Lower leg skin (tissue), 4 donors: Measurements from ENCODE around the gene NMB. TPM values are rescaled to one million over a fixed set of nuclear protein-coding genes. Genes with fewer than 3 reads are reported as not detected.
A peak's percentile ranks its signal among the peaks of the same experiment; 100 is the strongest.
"Not testable (repeated sequence)": the region's sequence is repeated elsewhere in the genome, so short reads cannot be mapped to it uniquely, and the experiment has no call there.

Experiments
- DNase-seq, 2 donors: peaks; one replicate each; pipeline ENCODE4 v3.0.0-alpha.2; 2019; ENCODE audit warnings: low spot score in 2 of 2
- H3K4me3 ChIP-seq: fragments of 200-600 bp; sonication (generic); 2 replicates; pipeline ENCODE4 v1.5.1; 2017; ENCODE audit warnings: mild to moderate bottlenecking, low read depth; ENCODE audit not compliant: poor library complexity, severe bottlenecking
- CTCF ChIP-seq, 3 donors: fragments of 450-650 bp; IDR thresholded peaks; one replicate each; pipeline ENCODE4 v1.5.1; 2016; ENCODE audit warnings: antibody characterized with exemption in 3 of 3, mild to moderate bottlenecking in 3 of 3, moderate library complexity in 2 of 3
- POLR2A ChIP-seq, 2 donors: fragments of 450-650 bp; IDR thresholded peaks; one replicate each; pipeline ENCODE4 v1.6.1; 2016 to 2017; ENCODE audit warnings: antibody characterized with exemption in 2 of 2, mild to moderate bottlenecking in 1 of 2, moderate library complexity in 1 of 2
- WGBS, 2 donors: methylation state at CpG; one replicate each; pipeline ENCODE4 v1.1.5; 2018; 5-methylcytosine and 5-hydroxymethylcytosine counted together
- intact Hi-C: fragments of 100-400 bp; cut with DNase I; formaldehyde crosslinking; loops from one replicate; pipeline ENCODE4 v1.15.0; 2023; ENCODE audit warnings: low total_unique reads
- total RNA-seq, 4 donors: library from RNA; depleted of rRNA; stranded (reverse); fragments of >200 nt; gene quantifications; one replicate each; pipeline ENCODE4 v1.1.0, GENCODE V29; 2016

NMB gene
- total RNA-seq, 4 donors from 2014 or later = 0.88 to 5.7 (median 3.5) TPM

DNA sequence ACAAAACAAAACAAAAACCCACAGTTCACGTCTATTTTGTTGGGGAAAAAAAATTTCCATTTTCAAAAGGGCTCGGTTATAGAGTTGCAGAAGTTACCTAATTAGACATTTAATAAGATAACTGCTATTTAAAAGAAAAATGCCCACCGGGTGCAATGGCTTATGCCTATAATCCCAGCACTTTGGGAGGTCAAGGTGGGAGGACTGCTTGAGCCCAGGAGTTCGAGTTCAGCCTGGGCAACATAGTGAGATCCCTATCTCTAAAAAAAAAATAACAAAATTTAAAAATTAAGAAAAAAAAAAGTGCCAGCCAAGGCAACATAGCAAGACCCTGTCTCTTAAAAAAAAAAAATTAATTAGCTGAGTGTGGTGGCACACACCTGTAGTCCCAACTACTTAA lies 38.8 kb upstream of the NMB start:
- DNase-seq = no peak
- 76 to 81% methylated on average over 4 of the region's 4 CpGs for WGBS, 2 donors

GRCh38 chr15:84690342-84690741 lies 32.3 kb upstream of the NMB start:
- DNase-seq = no peak
- intact Hi-C loops = no loop called here
- no peak for TF ChIP-seq CTCF (IDR thresholded peaks at IDR 0.05)
- TF ChIP-seq POLR2A (IDR thresholded peaks at IDR 0.05) = no peak
- no peak overlapping the region for H3K4me3 ChIP-seq
- WGBS, 2 donors = 96 to 98% methylated on average over 8 of the region's 8 CpGs

More for the DNA sequence above, 38.8 kb upstream of the NMB start:
- intact Hi-C loops = no loop called here
- H3K4me3 ChIP-seq = no peak overlapping the region
- TF ChIP-seq POLR2A (IDR thresholded peaks at IDR 0.05) (no peak), CTCF (IDR thresholded peaks at IDR 0.05) (no peak)

DNA sequence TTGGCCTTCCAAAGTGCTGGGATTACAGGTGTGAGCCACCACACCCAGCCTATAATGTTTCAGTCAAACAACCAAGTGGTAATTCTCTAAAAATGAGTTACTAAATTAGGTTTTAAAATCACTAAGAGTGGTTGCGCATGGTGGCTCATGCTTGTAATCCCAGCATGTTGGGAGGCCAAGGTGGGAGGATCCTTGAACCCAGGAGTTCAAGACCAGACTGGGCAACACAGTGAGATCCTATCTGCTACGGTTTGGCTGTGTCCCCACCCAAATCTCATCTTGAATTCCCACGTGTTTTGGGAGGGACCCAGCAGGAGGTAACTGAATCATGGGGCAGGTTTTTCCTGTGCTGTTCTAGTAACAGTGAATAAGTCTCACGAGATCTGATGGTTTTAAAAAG lies 31.9 kb upstream of the NMB start:
- no peak overlapping the region for H3K4me3 ChIP-seq
- TF ChIP-seq POLR2A (IDR thresholded peaks at IDR 0.05) (no peak), CTCF (IDR thresholded peaks at IDR 0.05) (no peak)
- DNase-seq = no peak
- intact Hi-C loops = no loop called here
- WGBS, 2 donors = 85 to 88% methylated on average over 4 of the region's 4 CpGs

- intact Hi-C loops, H3K4me3 ChIP-seq, DNase-seq: not testable (repeated sequence)
- 91 to 93% methylated on average over 7 of the region's 7 CpGs for WGBS, 2 donors
Measured at GRCh38 chr15:84686446-84686845, 28.4 kb upstream of the NMB start.

- intact Hi-C loops = loop anchor here (2.0 kb wide), 1 partner anchor 65 kb away; no protein-coding TSS in a partner anchor
- TF ChIP-seq CTCF (IDR thresholded peaks at IDR 0.05) (no peak), POLR2A (IDR thresholded peaks at IDR 0.05) (no peak)
- no peak overlapping the region for H3K4me3 ChIP-seq
- peak; percentile 26 to 88 for DNase-seq
- 49 to 61% methylated on average over 5 of the region's 5 CpGs for WGBS, 2 donors
Measured at GRCh38 chr15:84685304-84685703, 27.3 kb upstream of the NMB start.

DNA sequence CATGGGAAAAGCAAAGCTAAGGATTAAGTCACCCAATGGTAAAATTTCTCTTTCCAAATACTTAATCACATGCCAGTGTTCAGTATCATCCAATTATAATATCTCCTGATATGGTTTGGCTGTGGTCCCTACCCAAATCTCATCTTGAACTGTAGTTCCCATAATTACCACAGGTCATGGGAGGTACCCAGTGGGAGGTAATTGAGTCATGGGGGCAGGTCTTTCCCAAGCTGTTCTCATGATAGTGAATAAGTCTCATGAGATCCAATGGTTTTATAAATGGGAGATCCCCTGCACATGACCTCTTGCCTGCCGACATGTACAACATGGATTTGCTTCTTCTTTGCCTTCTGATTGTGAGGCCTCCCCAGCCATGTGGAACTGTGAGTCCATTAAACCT lies 26.1 kb upstream of the NMB start:
- intact Hi-C loops = loop anchor here (2.0 kb wide), 1 partner anchor 63 kb away; no protein-coding TSS in a partner anchor
- 48 to 95% methylated on average over 1 of the region's 1 CpG for WGBS, 2 donors
- H3K4me3 ChIP-seq = no peak overlapping the region
- TF ChIP-seq POLR2A (IDR thresholded peaks at IDR 0.05) = no peak
- TF ChIP-seq CTCF (IDR thresholded peaks at IDR 0.05) = no peak
- DNase-seq = no peak
